HepG2 (cell line): ENCODE results near the gene SIRPA. TPM values are rescaled to one million over a fixed set of nuclear protein-coding genes. Genes with fewer than 3 reads are reported as not detected.

Source experiments
- ATAC-seq: fragments of 200-7000 bp; cut with Tn5 transposase; 3 replicates; pipeline ENCODE4 v1.9.1; 2020; ENCODE audit warnings: mild to moderate bottlenecking, moderate library complexity
- BruUV-seq: library from RNA; stranded (reverse); fragments of 400-500 nt; replicated peaks from 2 replicates; lab custom pipeline; 2021; lab: Mats Ljungman, UMichigan
- CTCF ChIA-PET: fragments of 300-600 bp; formaldehyde crosslinking; extraction: SDS; loops from one replicate; lab custom pipeline; 2021; ENCODE audit warnings: low total read pairs, inconsistent platforms, low intra/inter-chr PET ratio; lab: Yijun Ruan, JAX
- POLR2A ChIA-PET: fragments of 350-600 bp; sonication (Branson Sonifier 250); formaldehyde crosslinking; loops from one replicate; lab custom pipeline; 2020; ENCODE audit warnings: antibody characterized with exemption, inconsistent platforms; lab: Yijun Ruan, JAX
- DNase-seq: peaks from one replicate; pipeline ENCODE4 v3.0.0-alpha.2; 2015; ENCODE audit warnings: low spot score
- FAIRE-seq: peaks from 3 replicates; lab custom pipeline; 2011; peaks lifted over from hg19 to GRCh38; lab: Jason Lieb, UNC
- H2AFZ ChIP-seq: one replicate; pipeline ENCODE4 v1.6.1; 2011; ENCODE audit warnings: low read length, inconsistent platforms
- H3K27ac ChIP-seq: fragments of 300-600 bp; 3 replicates; pipeline ENCODE4 v1.8.0; 2011; ENCODE audit warnings: mixed run types, mild to moderate bottlenecking, mixed read lengths, low read length, inconsistent platforms; ENCODE audit not compliant: insufficient read depth; ENCODE audit errors: extremely low read length
- H3K27me3 ChIP-seq, 2 experiments: fragments of 200-600 bp in 1 of 2; 2 replicates in 1 of 2; 3 replicates in 1 of 2; pipeline versions ENCODE4 v1.6.0 to v1.8.0; 2011; ENCODE audit warnings: low read length in 2 of 2, mild to moderate bottlenecking in 2 of 2, moderate library complexity in 2 of 2, inconsistent platforms in 1 of 2; ENCODE audit not compliant: insufficient read depth in 2 of 2, control insufficient read depth in 1 of 2
- H3K36me3 ChIP-seq, 2 experiments: fragments of 200-600 bp in 1 of 2; replicated peaks in 1 of 2; 2 replicates in 1 of 2; 3 replicates in 1 of 2; pipeline versions ENCODE4 v1.5.1 to v1.8.0; 2011; ENCODE audit warnings: low read length in 2 of 2, inconsistent platforms in 1 of 2; ENCODE audit not compliant: insufficient read depth in 2 of 2, control insufficient read depth in 1 of 2
- H3K4me1 ChIP-seq: 2 replicates; pipeline ENCODE4 v1.5.1; 2012; ENCODE audit warnings: low read length, inconsistent platforms; ENCODE audit not compliant: insufficient read depth
- H3K4me2 ChIP-seq: 2 replicates; pipeline ENCODE4 v1.6.0; 2011; ENCODE audit warnings: low read depth, low read length, inconsistent platforms
- H3K4me3 ChIP-seq, 3 experiments: fragments of 200-600 bp in 1 of 3; sonication (generic), shearing (Covaris generic) in 1 of 3; replicated peaks in 1 of 3; 2 replicates each; pipeline ENCODE4 v1.5.1; 2011 to 2016; ENCODE audit warnings: low read length in 3 of 3, inconsistent platforms in 2 of 3, low read depth in 2 of 3, mild to moderate bottlenecking in 2 of 3, control low read depth in 1 of 3, mixed read lengths in 1 of 3; ENCODE audit not compliant: insufficient read depth in 1 of 3
- H3K79me2 ChIP-seq: one replicate; pipeline ENCODE4 v1.6.1; 2011; ENCODE audit warnings: low read length, inconsistent platforms; ENCODE audit not compliant: insufficient read depth
- H3K9ac ChIP-seq: 2 replicates; pipeline ENCODE4 v1.6.0; 2011; ENCODE audit warnings: mild to moderate bottlenecking, low read depth, low read length, inconsistent platforms; ENCODE audit not compliant: insufficient read depth
- H3K9me3 ChIP-seq: 2 replicates; pipeline ENCODE4 v1.5.1; 2012; ENCODE audit warnings: mild to moderate bottlenecking, low read length
- H4K20me1 ChIP-seq: 2 replicates; pipeline ENCODE4 v1.6.0; 2011; ENCODE audit warnings: inconsistent platforms, mild to moderate bottlenecking, low read length, moderate library complexity; ENCODE audit not compliant: insufficient read depth
- FOXK2 ChIP-seq: fragments of 450-650 bp; IDR thresholded peaks from 2 replicates; pipeline ENCODE4 v1.6.1; 2016
- MAFK ChIP-seq, 2 experiments: IDR thresholded peaks in 1 of 2; conservative IDR thresholded peaks in 1 of 2; 2 replicates each; pipeline ENCODE4 v1.6.1; 2011; ENCODE audit warnings: improper control_type of control experiment in 2 of 2, low read length in 2 of 2
- ZFP36L2 ChIP-seq: sonication (generic); formaldehyde crosslinking; IDR thresholded peaks from 2 replicates; pipeline ENCODE4 v1.4.0; 2020; ENCODE audit warnings: missing genetic modification reagents
- ZKSCAN1 ChIP-seq: fragments of 150-350 bp; IDR thresholded peaks from 2 replicates; pipeline ENCODE4 v1.6.1; 2014; ENCODE audit warnings: low read length
- ZNF615 ChIP-seq: sonication (generic); formaldehyde crosslinking; IDR thresholded peaks from 2 replicates; pipeline ENCODE4 v1.5.0; 2020; ENCODE audit warnings: mild to moderate bottlenecking, missing genetic modification reagents, borderline replicate concordance
- WGBS: methylation state at CpG from one replicate; pipeline ENCODE4 v1.1.6; 2017; ENCODE audit warnings: low lambda C conversion rate; 5-methylcytosine and 5-hydroxymethylcytosine counted together
- in situ Hi-C: cut with HindIII; loops from 2 replicates; pipeline ENCODE4 v1.10.0; 2017; ENCODE audit warnings: low pct_unique_long_range_greater_than_20kb; ENCODE audit not compliant: extremely low pct_ligation_motif_present
- intact Hi-C: fragments of 100-400 bp; cut with micrococcal nuclease; formaldehyde crosslinking; loops from one replicate; pipeline ENCODE4 v1.10.0; 2022; ENCODE audit not compliant: unreplicated experiment
- polyA plus RNA-seq, 8 experiments: library from polyadenylated mRNA; depleted of rRNA in 3 of 8; stranded (reverse) in 7 of 8; unstranded in 1 of 8; fragments of >200 nt; fragmentation: Illumina TruSeq in 4 of 8; extraction: Trizol in 4 of 8; gene quantifications; 2 replicates each; pipeline versions ENCODE4 v1.2.1 to v1.2.3, GENCODE V29; 2011 to 2016; ENCODE audit warnings: low read depth in 4 of 8, missing spikeins in 1 of 8, mixed read lengths in 1 of 8; ENCODE audit not compliant: insufficient read depth in 1 of 8
- total RNA-seq, 5 experiments: library from RNA; depleted of rRNA; stranded (reverse); fragments of >200 nt; fragmentation: Illumina TruSeq; extraction: Trizol; gene quantifications; 2 replicates each; pipeline ENCODE4 v1.2.3, GENCODE V29; 2016; ENCODE audit warnings: low read depth in 1 of 5

SIRPA gene
- total and polyA plus RNA-seq, 2 of the 13 experiments (the other 11 are each of a cell fraction or from before 2014, with no cell fraction given) = 7.2 to 17.6 TPM

- H3K4me2 ChIP-seq = no peak overlapping the region
- ChIA-PET CTCF (no interaction called here), POLR2A (no interaction called here)
- H3K27ac ChIP-seq = no peak overlapping the region
- DNase-seq (no peak), FAIRE-seq (no peak)
- BruUV-seq = no TSS peak
- in situ Hi-C loops (no loop called here), intact Hi-C loops (no loop called here)
- peaks cover 6 to 62% of the 10 kb centered on the region in 2 experiments; a peak in 3 of 5 replicates for H3K27me3 ChIP-seq
- H3K9me3 ChIP-seq = no peaks in the 10 kb centered on the region
- H3K9ac ChIP-seq = no peak overlapping the region
- TF ChIP-seq FOXK2 (no peak), ZFP36L2 (CRISPR knock-in tag) (no peak), MAFK (conservative IDR thresholded peaks at IDR 0.05 in 1 of 2, IDR thresholded peaks at IDR 0.05 in 1 of 2; ENCODE audit: low read length in 2 of 2) (no peak), ZNF615 (CRISPR knock-in tag) (no peak), ZKSCAN1 (peak; percentile 50; the same call in 1 of the 2 replicates)
- TF ChIP-seq, all 625 proteins: peak for 1
- no peaks in the 10 kb centered on the region for H3K36me3 ChIP-seq
- no peaks in the 10 kb centered on the region for H3K79me2 ChIP-seq
- H2AFZ ChIP-seq = no peak overlapping the region
- no peaks in the 10 kb centered on the region for H3K4me1 ChIP-seq
- H4K20me1 ChIP-seq = no peaks in the 10 kb centered on the region
- no peak overlapping the region for H3K4me3 ChIP-seq
- ATAC-seq = no peak
- WGBS = 14% methylated on average over 3 of the region's 3 CpGs
These were observed 92.6 kb downstream of the SIRPA start for GRCh38 chr20:1987826-1988225.

Other genes with a start within 250 kb of the SIRPA start
- not detected in 2 replicates for gene SIRPG, start 237.6 kb upstream of the SIRPA start, total RNA-seq (2016; rRNA removed; fragmentation: Illumina TruSeq; extraction: Trizol)
- gene SIRPG, start 237.6 kb upstream of the SIRPA start, polyA plus RNA-seq (2011; rRNA removed) = not detected in 2 replicates
- gene PDYN, start 98.7 kb downstream of the SIRPA start, total RNA-seq (2016; rRNA removed; fragmentation: Illumina TruSeq; extraction: Trizol) = not detected in 2 replicates
- not detected in 2 replicates for gene PDYN, start 98.7 kb downstream of the SIRPA start, polyA plus RNA-seq (2011; rRNA removed)
- 29.8 and 34.9 TPM in 2 replicates for gene STK35, start 206.4 kb downstream of the SIRPA start, total RNA-seq (2016; rRNA removed; fragmentation: Illumina TruSeq; extraction: Trizol)
- 26.5 and 27.4 TPM in 2 replicates for gene STK35, start 206.4 kb downstream of the SIRPA start, polyA plus RNA-seq (2011; rRNA removed)